ENCODE results near the gene TPCN1. TPM values are rescaled to one million over a fixed set of nuclear protein-coding genes. Genes with fewer than 3 reads are reported as not detected.

TPCN1 gene
- total RNA-seq, 6 experiments from 2014 or later: 18.0 to 34.6 (median 28.3) TPM

DNA sequence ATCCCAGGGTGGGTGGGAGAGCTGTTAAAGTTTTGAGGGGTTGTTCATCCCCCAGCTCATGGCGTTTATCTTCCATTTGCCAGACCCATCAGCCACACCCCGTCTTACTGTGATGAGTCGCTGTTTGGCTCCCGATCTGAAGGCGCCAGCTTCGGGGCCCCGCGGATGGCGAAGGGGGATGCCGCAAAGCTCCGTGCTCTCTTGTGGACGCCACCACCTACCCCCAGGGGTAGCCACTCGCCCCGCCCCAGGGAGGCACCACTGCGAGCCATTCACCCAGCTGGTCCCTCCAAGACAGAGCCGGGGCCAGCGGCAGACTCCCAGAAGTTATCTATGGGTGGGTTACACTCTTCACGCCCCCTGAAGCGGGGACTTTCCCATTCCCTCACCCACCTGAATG lies 30.0 kb upstream of the TPCN1 start:
- WGBS (ENCODE audit: insufficient coverage, low coverage, low lambda C conversion rate, missing lambda C conversion rate): 96% methylated on average over 9 of the region's 19 CpGs
- intact Hi-C loops (cut with DNase I): loop anchor here (10.0 kb wide), 2 partner anchors 104 to 244 kb away; no protein-coding TSS in a partner anchor

DNA sequence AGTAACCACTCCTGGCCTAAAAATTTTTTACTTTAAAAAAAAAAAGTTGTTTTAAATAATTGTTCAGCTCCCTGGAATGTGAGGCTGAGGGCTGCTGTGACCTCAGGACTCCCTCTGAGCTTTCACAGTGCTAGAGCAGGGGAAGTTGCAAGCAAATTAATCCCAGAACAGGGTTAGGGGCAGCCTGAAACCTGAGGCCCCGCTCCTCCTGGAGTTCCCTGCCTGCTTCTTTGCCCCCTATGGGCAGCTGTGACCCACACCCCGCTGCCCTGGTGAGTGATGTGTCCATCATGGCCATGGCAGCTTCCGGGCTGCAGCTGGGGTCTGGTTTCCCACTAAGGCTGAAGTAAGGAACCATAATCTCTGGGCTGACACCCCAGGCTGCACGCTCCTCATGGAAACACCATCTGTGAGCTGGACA lies 26.3 kb upstream of the TPCN1 start:
- H3K27ac ChIP-seq: no peak overlapping the region
- peaks cover 0 to 11% (median 0%) of the 10 kb centered on the region in 4 donors for H3K4me1 ChIP-seq
- WGBS (ENCODE audit: insufficient coverage, low coverage, low lambda C conversion rate, missing lambda C conversion rate): 100% methylated on average over 1 of the region's 4 CpGs
- no peaks in the 10 kb centered on the region for H3K27me3 ChIP-seq
- H3K9me3 ChIP-seq: no peaks in the 10 kb centered on the region
- no peak overlapping the region for H3K4me3 ChIP-seq
- intact Hi-C loops (cut with DNase I): loop anchor here (10.0 kb wide), 2 partner anchors 100 to 240 kb away; no protein-coding TSS in a partner anchor
- TF ChIP-seq, protein P1, sequence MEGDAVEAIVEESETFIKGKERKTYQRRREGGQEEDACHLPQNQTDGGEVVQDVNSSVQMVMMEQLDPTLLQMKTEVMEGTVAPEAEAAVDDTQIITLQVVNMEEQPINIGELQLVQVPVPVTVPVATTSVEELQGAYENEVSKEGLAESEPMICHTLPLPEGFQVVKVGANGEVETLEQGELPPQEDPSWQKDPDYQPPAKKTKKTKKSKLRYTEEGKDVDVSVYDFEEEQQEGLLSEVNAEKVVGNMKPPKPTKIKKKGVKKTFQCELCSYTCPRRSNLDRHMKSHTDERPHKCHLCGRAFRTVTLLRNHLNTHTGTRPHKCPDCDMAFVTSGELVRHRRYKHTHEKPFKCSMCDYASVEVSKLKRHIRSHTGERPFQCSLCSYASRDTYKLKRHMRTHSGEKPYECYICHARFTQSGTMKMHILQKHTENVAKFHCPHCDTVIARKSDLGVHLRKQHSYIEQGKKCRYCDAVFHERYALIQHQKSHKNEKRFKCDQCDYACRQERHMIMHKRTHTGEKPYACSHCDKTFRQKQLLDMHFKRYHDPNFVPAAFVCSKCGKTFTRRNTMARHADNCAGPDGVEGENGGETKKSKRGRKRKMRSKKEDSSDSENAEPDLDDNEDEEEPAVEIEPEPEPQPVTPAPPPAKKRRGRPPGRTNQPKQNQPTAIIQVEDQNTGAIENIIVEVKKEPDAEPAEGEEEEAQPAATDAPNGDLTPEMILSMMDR (IDR thresholded peaks at IDR 0.05): no peak
- TF ChIP-seq POLR2A (IDR thresholded peaks at IDR 0.05): no peak
- DNase-seq (no peak), ATAC-seq (no peak)
- H3K36me3 ChIP-seq: peaks cover 0 to 21% (median 4%) of the 10 kb centered on the region in 4 donors

More for the DNA sequence above, 30.0 kb upstream of the TPCN1 start:
- TF ChIP-seq, protein P1 (IDR thresholded peaks at IDR 0.05): no peak
- TF ChIP-seq POLR2A (IDR thresholded peaks at IDR 0.05): no peak
- Histone ChIP-seq H3K4me3 (no peak overlapping the region), H3K9me3 (no peaks in the 10 kb centered on the region), H3K36me3 (peaks cover 0 to 24% (median 4%) of the 10 kb centered on the region in 4 donors), H3K27me3 (no peaks in the 10 kb centered on the region), H3K27ac (no peak overlapping the region), H3K4me1 (peaks cover 0 to 24% (median 10%) of the 10 kb centered on the region in 4 donors)
- ATAC-seq: no peak
- no peak for DNase-seq

DNA sequence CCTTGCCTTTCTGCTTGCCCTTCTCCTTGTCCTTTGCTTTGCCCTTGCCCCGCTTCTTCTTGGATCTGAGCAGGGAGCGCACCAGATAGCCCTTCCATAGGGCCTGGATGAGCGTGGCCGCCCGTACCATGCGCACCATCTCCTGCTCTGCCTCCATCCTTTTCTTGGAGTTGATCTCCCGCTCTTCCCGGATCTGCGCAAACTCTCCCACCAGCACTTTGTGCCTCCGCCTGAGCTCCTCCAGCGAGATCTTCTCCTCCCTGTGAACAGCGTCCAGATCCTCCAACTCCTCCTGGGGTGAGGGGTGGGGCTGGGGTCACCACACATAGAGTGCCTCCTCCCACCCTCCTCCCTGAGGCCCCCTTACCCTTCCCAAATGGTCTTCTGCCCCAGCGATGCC lies 25.7 kb upstream of the TPCN1 start:
- H3K27me3 ChIP-seq: no peaks in the 10 kb centered on the region
- 92% methylated on average over 11 of the region's 13 CpGs for WGBS (ENCODE audit: insufficient coverage, low coverage, low lambda C conversion rate, missing lambda C conversion rate)
- no peak overlapping the region for H3K4me3 ChIP-seq
- H3K9me3 ChIP-seq: no peaks in the 10 kb centered on the region
- peaks cover 0 to 11% (median 0%) of the 10 kb centered on the region in 4 donors for H3K4me1 ChIP-seq
- no peak overlapping the region for H3K27ac ChIP-seq
- H3K36me3 ChIP-seq: peaks cover 0 to 16% (median 4%) of the 10 kb centered on the region in 4 donors
- intact Hi-C loops (cut with DNase I): loop anchor here (10.0 kb wide), 2 partner anchors 99 to 239 kb away; no protein-coding TSS in a partner anchor
- ATAC-seq (no peak), DNase-seq (no peak)
- no peak for TF ChIP-seq POLR2A (IDR thresholded peaks at IDR 0.05)
- TF ChIP-seq, protein P1 (IDR thresholded peaks at IDR 0.05): no peak

- H3K36me3 ChIP-seq: peaks cover 0 to 8% (median 2%) of the 10 kb centered on the region in 4 donors
- H3K27ac ChIP-seq: no peak overlapping the region
- H3K27me3 ChIP-seq: no peaks in the 10 kb centered on the region
- WGBS (ENCODE audit: insufficient coverage, low coverage, low lambda C conversion rate, missing lambda C conversion rate): 43% methylated on average over 4 of the region's 7 CpGs
- H3K4me3 ChIP-seq: no peak overlapping the region
- intact Hi-C loops (cut with DNase I): loop anchor here (10.0 kb wide), 2 partner anchors 98 to 238 kb away; no protein-coding TSS in a partner anchor
- ATAC-seq (peak in 1 of 4 donors; percentile 3), DNase-seq (no peak)
- TF ChIP-seq, protein P1 (IDR thresholded peaks at IDR 0.05): no peak
- TF ChIP-seq POLR2A (IDR thresholded peaks at IDR 0.05): no peak
- H3K4me1 ChIP-seq: peaks cover 0 to 11% (median 0%) of the 10 kb centered on the region in 4 donors
- no peaks in the 10 kb centered on the region for H3K9me3 ChIP-seq
These were observed 24.7 kb upstream of the TPCN1 start for GRCh38 chr12:113196582-113196981.
